ENCODE results near the gene EDAR.

- TF ChIP-seq CTCF (IDR thresholded peaks at IDR 0.05 in 2 of 3, conservative IDR thresholded peaks at IDR 0.05 in 1 of 3; ENCODE audit: control insufficient read depth in 2 of 3, extremely low read depth in 1 of 3, insufficient read depth in 1 of 3, low read depth in 3 of 3, low read length in 3 of 3), result no peak
- no peak for TF ChIP-seq USF2 (IDR thresholded peaks at IDR 0.05; ENCODE audit: borderline replicate concordance, low read depth, low read length)
- TF ChIP-seq BMI1 (IDR thresholded peaks at IDR 0.05; ENCODE audit: borderline replicate concordance), result no peak
Observed at GRCh38 chr2:109030870-109031475, 42.0 kb upstream of the EDAR start.
